Measurements from ENCODE around the gene NOP14.
"Not testable (repeated sequence)": the region's sequence is repeated elsewhere in the genome, so short reads cannot be mapped to it uniquely, and the experiment has no call there.

NOP14 gene

GRCh38 chr4:2942037-2942531 lies 21.1 kb downstream of the NOP14 start:
- Histone ChIP-seq H3K4me1 (ENCODE audit: control insufficient read depth, insufficient read depth, low read length) (no peaks in the 10 kb centered on the region), H3K4me3 (ENCODE audit: insufficient read depth, low read depth, low read length) (no peak overlapping the region), H3K36me3 (ENCODE audit: control insufficient read depth, insufficient read depth, low read length) (peaks cover 63% of the 10 kb centered on the region), H3K27ac (ENCODE audit: insufficient read depth, low read depth, low read length, poor library complexity, severe bottlenecking) (no peak overlapping the region), H3K9me3 (ENCODE audit: control insufficient read depth, low read length) (no peaks in the 10 kb centered on the region), H3K27me3 (ENCODE audit: control insufficient read depth, insufficient read depth, low read length, poor library complexity, severe bottlenecking) (no peaks in the 10 kb centered on the region)
- WGBS, 2 experiments = 95 to 97% methylated on average over 21 of the region's 21 CpGs

GRCh38 chr4:2941138-2942036 lies 21.8 kb downstream of the NOP14 start:
- H3K27ac ChIP-seq (ENCODE audit: insufficient read depth, low read depth, low read length, poor library complexity, severe bottlenecking) = no peak overlapping the region
- 96 to 98% methylated on average over 24 of the region's 24 CpGs for WGBS, 2 experiments

DNA sequence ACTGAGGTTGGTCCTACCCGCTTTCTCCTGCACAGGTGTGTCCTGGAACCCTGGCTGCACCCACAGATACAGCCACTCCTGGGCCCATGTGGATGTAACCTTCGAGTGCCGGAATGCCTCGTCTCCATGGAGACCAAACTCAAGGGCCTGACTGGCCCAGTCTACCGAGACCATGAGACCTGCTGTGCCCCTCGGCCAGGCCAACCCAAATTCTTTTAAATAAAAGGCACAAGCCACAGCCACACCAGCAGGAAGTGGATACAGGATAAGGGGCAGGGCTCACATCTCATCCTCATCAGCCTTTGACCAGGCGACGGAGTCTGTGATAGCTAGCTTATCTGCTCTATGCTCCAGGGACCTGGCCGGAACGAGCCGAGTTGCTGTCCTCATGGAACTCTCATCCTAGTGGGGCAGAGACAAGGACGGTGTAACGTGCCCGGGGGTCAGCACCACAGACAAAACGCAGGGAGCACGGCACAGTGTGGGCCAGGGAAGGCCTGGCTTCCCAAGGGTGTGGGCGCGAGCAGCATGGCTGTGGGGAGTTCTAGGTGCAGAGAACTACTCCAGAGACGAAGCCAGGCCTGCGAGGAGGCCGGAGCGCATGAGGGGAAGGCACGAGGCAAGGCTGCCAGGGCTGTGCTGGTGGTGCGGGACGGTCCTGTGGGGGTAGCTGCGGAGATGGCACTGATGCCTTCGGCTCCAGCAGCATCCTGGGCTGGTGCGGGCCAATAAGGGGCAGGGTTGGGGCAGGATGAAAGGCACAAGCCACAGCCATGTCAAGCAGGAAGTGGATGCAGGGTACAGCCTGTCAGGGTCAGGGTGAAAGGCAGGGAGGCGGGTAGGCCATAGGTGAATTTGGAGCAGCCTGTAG lies 22.7 kb downstream of the NOP14 start:
- Histone ChIP-seq H3K27ac (ENCODE audit: insufficient read depth, low read depth, low read length, poor library complexity, severe bottlenecking) (no peak overlapping the region), H3K9me3 (ENCODE audit: control insufficient read depth, low read length) (no peaks in the 10 kb centered on the region), H3K36me3 (ENCODE audit: control insufficient read depth, insufficient read depth, low read length) (peaks cover 61% of the 10 kb centered on the region), H3K27me3 (ENCODE audit: control insufficient read depth, insufficient read depth, low read length, poor library complexity, severe bottlenecking) (no peaks in the 10 kb centered on the region), H3K4me3 (ENCODE audit: insufficient read depth, low read depth, low read length) (no peak overlapping the region), H3K4me1 (ENCODE audit: control insufficient read depth, insufficient read depth, low read length) (peaks cover 7% of the 10 kb centered on the region)
- WGBS, 2 experiments = 95% methylated on average over 29 of the region's 29 CpGs

More at GRCh38 chr4:2941138-2942036, 21.8 kb downstream of the NOP14 start:
- Histone ChIP-seq H3K36me3 (ENCODE audit: control insufficient read depth, insufficient read depth, low read length) (peaks cover 61% of the 10 kb centered on the region), H3K9me3 (ENCODE audit: control insufficient read depth, low read length) (no peaks in the 10 kb centered on the region), H3K27me3 (ENCODE audit: control insufficient read depth, insufficient read depth, low read length, poor library complexity, severe bottlenecking) (no peaks in the 10 kb centered on the region), H3K4me3 (ENCODE audit: insufficient read depth, low read depth, low read length) (no peak overlapping the region), H3K4me1 (ENCODE audit: control insufficient read depth, insufficient read depth, low read length) (no peaks in the 10 kb centered on the region)

- peaks cover 56% of the 10 kb centered on the region for H3K36me3 ChIP-seq (ENCODE audit: control insufficient read depth, insufficient read depth, low read length)
- no peaks in the 10 kb centered on the region for H3K9me3 ChIP-seq (ENCODE audit: control insufficient read depth, low read length)
- no peak overlapping the region for H3K4me3 ChIP-seq (ENCODE audit: insufficient read depth, low read depth, low read length)
- no peaks in the 10 kb centered on the region for H3K27me3 ChIP-seq (ENCODE audit: control insufficient read depth, insufficient read depth, low read length, poor library complexity, severe bottlenecking)
- H3K27ac ChIP-seq (ENCODE audit: insufficient read depth, low read depth, low read length, poor library complexity, severe bottlenecking) = no peak overlapping the region
- 95% methylated on average over 30 of the region's 30 CpGs for WGBS, 2 experiments
- H3K4me1 ChIP-seq (ENCODE audit: control insufficient read depth, insufficient read depth, low read length) = peaks cover 8% of the 10 kb centered on the region
These were observed 23.6 kb downstream of the NOP14 start for GRCh38 chr4:2939383-2940243.

- 96 to 97% methylated on average over 14 of the region's 14 CpGs for WGBS, 2 experiments
- H3K36me3 ChIP-seq (ENCODE audit: control insufficient read depth, insufficient read depth, low read length) = peaks cover 52% of the 10 kb centered on the region
These were observed 24.3 kb downstream of the NOP14 start for GRCh38 chr4:2938906-2939305.

DNA sequence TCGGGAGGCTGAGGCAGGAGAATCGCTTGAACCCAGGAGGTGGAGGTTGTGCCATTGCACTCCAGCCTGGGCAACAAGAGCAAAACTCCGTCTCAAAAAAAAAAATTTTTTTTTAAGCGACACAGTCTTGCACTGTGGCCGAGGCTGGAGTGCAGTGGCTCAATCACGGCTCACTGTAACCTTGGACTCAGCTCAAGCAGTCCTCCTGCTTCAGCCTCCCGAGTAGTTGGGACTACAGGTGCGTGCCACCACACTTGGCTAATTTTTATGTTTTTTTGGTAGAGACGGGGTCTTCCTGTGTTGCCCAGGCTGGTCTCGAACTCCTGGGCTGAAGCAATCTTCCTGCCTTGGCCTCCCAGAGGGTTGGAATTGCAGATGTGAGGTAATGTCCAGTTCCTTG lies 24.8 kb downstream of the NOP14 start:
- not testable (repeated sequence) for H3K9me3 ChIP-seq (ENCODE audit: control insufficient read depth, low read length)
- WGBS, 2 experiments = 95 to 97% methylated on average over 10 of the region's 10 CpGs
- peaks cover 47% of the 10 kb centered on the region for H3K36me3 ChIP-seq (ENCODE audit: control insufficient read depth, insufficient read depth, low read length)

More at GRCh38 chr4:2938906-2939305, 24.3 kb downstream of the NOP14 start:
- Histone ChIP-seq H3K4me1 (ENCODE audit: control insufficient read depth, insufficient read depth, low read length) (peaks cover 8% of the 10 kb centered on the region), H3K27me3 (ENCODE audit: control insufficient read depth, insufficient read depth, low read length, poor library complexity, severe bottlenecking) (no peaks in the 10 kb centered on the region), H3K4me3 (ENCODE audit: insufficient read depth, low read depth, low read length) (no peak overlapping the region), H3K9me3 (ENCODE audit: control insufficient read depth, low read length) (no peaks in the 10 kb centered on the region), H3K27ac (ENCODE audit: insufficient read depth, low read depth, low read length, poor library complexity, severe bottlenecking) (no peak overlapping the region)

DNA sequence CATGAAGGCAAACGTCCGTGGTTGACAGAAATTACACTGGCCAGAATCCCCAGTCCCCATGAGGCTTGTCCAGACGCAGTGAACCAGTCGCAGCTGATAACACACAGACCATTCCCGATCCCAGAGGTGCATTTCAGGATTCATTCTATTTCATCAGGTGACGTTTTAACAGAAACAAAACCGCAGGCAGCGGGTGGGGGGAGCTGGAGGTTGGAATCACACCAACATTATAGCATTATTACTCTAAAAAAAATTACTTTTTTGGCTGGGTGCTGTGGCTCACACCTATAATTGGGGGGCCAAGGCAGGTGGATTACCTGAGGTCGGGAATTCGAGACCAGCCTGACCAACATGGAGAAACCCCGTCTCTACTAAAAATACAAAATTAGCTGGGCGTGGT lies 25.2 kb downstream of the NOP14 start:
- Histone ChIP-seq H3K27me3 (ENCODE audit: control insufficient read depth, insufficient read depth, low read length, poor library complexity, severe bottlenecking) (no peaks in the 10 kb centered on the region), H3K4me3 (ENCODE audit: insufficient read depth, low read depth, low read length) (no peak overlapping the region), H3K4me1 (ENCODE audit: control insufficient read depth, insufficient read depth, low read length) (peaks cover 13% of the 10 kb centered on the region), H3K36me3 (ENCODE audit: control insufficient read depth, insufficient read depth, low read length) (peaks cover 43% of the 10 kb centered on the region), H3K9me3 (ENCODE audit: control insufficient read depth, low read length) (no peaks in the 10 kb centered on the region), H3K27ac (ENCODE audit: insufficient read depth, low read depth, low read length, poor library complexity, severe bottlenecking) (no peak overlapping the region)
- WGBS, 2 experiments = 95 to 96% methylated on average over 11 to 12 of the region's 12 CpGs

More for the DNA sequence above, 24.8 kb downstream of the NOP14 start:
- H3K4me3 ChIP-seq (ENCODE audit: insufficient read depth, low read depth, low read length); H3K27me3 ChIP-seq (ENCODE audit: control insufficient read depth, insufficient read depth, low read length, poor library complexity, severe bottlenecking); H3K27ac ChIP-seq (ENCODE audit: insufficient read depth, low read depth, low read length, poor library complexity, severe bottlenecking); H3K4me1 ChIP-seq (ENCODE audit: control insufficient read depth, insufficient read depth, low read length): not testable (repeated sequence)

- no peak overlapping the region for H3K27ac ChIP-seq (ENCODE audit: insufficient read depth, low read depth, low read length, poor library complexity, severe bottlenecking)
- H3K9me3 ChIP-seq (ENCODE audit: control insufficient read depth, low read length) = no peaks in the 10 kb centered on the region
- peaks cover 43% of the 10 kb centered on the region for H3K36me3 ChIP-seq (ENCODE audit: control insufficient read depth, insufficient read depth, low read length)
- 90% methylated on average over 23 of the region's 23 CpGs for WGBS, 2 experiments
- H3K4me1 ChIP-seq (ENCODE audit: control insufficient read depth, insufficient read depth, low read length) = peaks cover 19% of the 10 kb centered on the region
- no peaks in the 10 kb centered on the region for H3K27me3 ChIP-seq (ENCODE audit: control insufficient read depth, insufficient read depth, low read length, poor library complexity, severe bottlenecking)
- H3K4me3 ChIP-seq (ENCODE audit: insufficient read depth, low read depth, low read length) = no peak overlapping the region
These were observed 25.9 kb downstream of the NOP14 start for GRCh38 chr4:2937146-2937857.

- WGBS, 2 experiments = 92 to 94% methylated on average over 6 of the region's 6 CpGs
- Histone ChIP-seq H3K4me1 (ENCODE audit: control insufficient read depth, insufficient read depth, low read length) (peaks cover 19% of the 10 kb centered on the region), H3K27ac (ENCODE audit: insufficient read depth, low read depth, low read length, poor library complexity, severe bottlenecking) (no peak overlapping the region), H3K4me3 (ENCODE audit: insufficient read depth, low read depth, low read length) (no peak overlapping the region), H3K36me3 (ENCODE audit: control insufficient read depth, insufficient read depth, low read length) (peaks cover 39% of the 10 kb centered on the region), H3K9me3 (ENCODE audit: control insufficient read depth, low read length) (no peaks in the 10 kb centered on the region), H3K27me3 (ENCODE audit: control insufficient read depth, insufficient read depth, low read length, poor library complexity, severe bottlenecking) (no peaks in the 10 kb centered on the region)
These were observed 26.4 kb downstream of the NOP14 start for GRCh38 chr4:2936773-2937145.
